HG03175 (cell line): Measurements from ENCODE around the gene LRRC7.

Experiments used
- ATAC-seq: cut with Tn5 transposase; IDR thresholded peaks from one replicate; pipeline ENCODE4 v1.9.1; 2021; ENCODE audit warnings: mild to moderate bottlenecking, moderate library complexity; ENCODE audit not compliant: unreplicated experiment

The LRRC7 gene

GRCh38 chr1:69587391-69587790 is 19.7 kb downstream of the LRRC7 start:
- no peak for ATAC-seq

GRCh38 chr1:69589799-69590198 is 22.1 kb downstream of the LRRC7 start:
- no peak for ATAC-seq

- no peak for ATAC-seq
Observed at GRCh38 chr1:69592341-69592740, 24.6 kb downstream of the LRRC7 start.

- no peak for ATAC-seq
Observed at GRCh38 chr1:69595486-69595885, 27.8 kb downstream of the LRRC7 start.

- no peak for ATAC-seq
Observed at GRCh38 chr1:69611316-69611715, 43.6 kb downstream of the LRRC7 start.

GRCh38 chr1:69613414-69613813 is 45.7 kb downstream of the LRRC7 start:
- ATAC-seq: no peak

- ATAC-seq: no peak
Observed at GRCh38 chr1:69638673-69639072, 71.0 kb downstream of the LRRC7 start.

GRCh38 chr1:69639159-69639558 is 71.4 kb downstream of the LRRC7 start:
- ATAC-seq: no peak

GRCh38 chr1:69643266-69643665 is 75.5 kb downstream of the LRRC7 start:
- no peak for ATAC-seq

- no peak for ATAC-seq
Observed at GRCh38 chr1:69645477-69645876, 77.8 kb downstream of the LRRC7 start.

- no peak for ATAC-seq
Observed at GRCh38 chr1:69648486-69648885, 80.8 kb downstream of the LRRC7 start.

- ATAC-seq: no peak
Observed at GRCh38 chr1:69649383-69649990, 81.8 kb downstream of the LRRC7 start.

GRCh38 chr1:69650779-69651178 is 83.1 kb downstream of the LRRC7 start:
- no peak for ATAC-seq

GRCh38 chr1:69651656-69652055 is 83.9 kb downstream of the LRRC7 start:
- ATAC-seq: no peak

GRCh38 chr1:69657971-69658370 is 90.2 kb downstream of the LRRC7 start:
- no peak for ATAC-seq

- ATAC-seq: no peak
Observed at GRCh38 chr1:69661686-69662085, 94.0 kb downstream of the LRRC7 start.

GRCh38 chr1:69662321-69662720 is 94.6 kb downstream of the LRRC7 start:
- ATAC-seq: no peak

GRCh38 chr1:69671363-69672010 is 103.8 kb downstream of the LRRC7 start:
- no peak for ATAC-seq

GRCh38 chr1:69673321-69673720 is 105.6 kb downstream of the LRRC7 start:
- no peak for ATAC-seq

GRCh38 chr1:69679965-69680364 is 112.2 kb downstream of the LRRC7 start:
- ATAC-seq: no peak

GRCh38 chr1:69686367-69686984 is 118.8 kb downstream of the LRRC7 start:
- no peak for ATAC-seq

- ATAC-seq: no peak
Observed at GRCh38 chr1:69688193-69688592, 120.5 kb downstream of the LRRC7 start.
